Measurements from ENCODE around the gene GLMP.

DNA sequence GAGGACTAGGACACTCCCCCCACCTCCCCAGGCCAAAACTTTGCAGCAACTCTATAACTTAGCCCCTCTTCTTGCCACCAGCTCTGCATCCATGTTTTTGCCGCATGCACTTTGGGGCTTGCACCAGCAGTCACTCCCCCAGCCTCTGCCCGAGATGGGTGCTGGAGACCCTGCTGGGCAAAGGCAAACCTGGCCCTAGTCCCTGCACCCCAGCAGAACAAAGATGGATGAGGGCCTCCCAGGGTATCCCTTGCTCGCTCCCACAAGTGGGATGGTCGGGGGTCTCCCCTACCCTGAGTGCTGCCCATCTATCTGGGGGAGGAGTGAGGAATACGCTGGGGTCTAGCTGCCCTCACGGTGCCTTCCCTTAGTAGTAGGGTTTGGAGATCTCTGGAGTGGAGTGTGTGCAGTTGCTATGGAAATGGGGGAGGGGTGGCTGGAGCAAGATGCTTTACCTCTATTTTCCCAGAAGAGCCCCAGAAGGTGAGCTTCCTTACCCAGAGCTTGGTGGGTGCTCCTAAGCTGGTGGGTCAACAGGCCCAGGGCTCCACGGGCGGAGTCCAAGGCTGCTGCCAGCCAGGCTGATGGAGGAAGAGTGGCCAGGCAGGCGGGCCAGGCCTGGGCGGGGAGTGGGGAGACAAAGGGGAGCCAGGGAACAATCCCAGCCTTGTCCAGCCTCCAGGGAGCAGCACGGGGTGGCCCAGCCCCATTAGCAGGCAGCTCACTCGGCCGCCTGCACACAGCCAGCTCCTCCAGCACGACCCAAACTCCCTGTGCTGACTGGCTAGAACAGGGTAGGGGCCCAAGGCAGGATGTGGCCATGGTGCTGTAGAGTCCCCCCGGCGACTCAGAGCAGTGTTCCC lies 47.8 kb downstream of the GLMP start, which contains the start of gene PAQR6:
- TF ChIP-seq CTCF (IDR thresholded peaks at IDR 0.05) (no peak), POLR2A (IDR thresholded peaks at IDR 0.05) (peak in 1 of 2 donors; percentile 47)

All from tibial nerve (tissue), 3 donors.